Measurements from ENCODE around the gene REEP3. TPM values are rescaled to one million over a fixed set of nuclear protein-coding genes. Genes with fewer than 3 reads are reported as not detected.

Gene REEP3
- total and polyA plus RNA-seq, 7 donors, result 6.5 to 18.4 (median 16.1) TPM

- H3K9me3 ChIP-seq, result no peaks in the 10 kb centered on the region
- no peak for ATAC-seq
- intact Hi-C loops (cut with DNase I), result no loop called here
These were observed 33.5 kb downstream of the REEP3 start for GRCh38 chr10:63554657-63555056.

DNA sequence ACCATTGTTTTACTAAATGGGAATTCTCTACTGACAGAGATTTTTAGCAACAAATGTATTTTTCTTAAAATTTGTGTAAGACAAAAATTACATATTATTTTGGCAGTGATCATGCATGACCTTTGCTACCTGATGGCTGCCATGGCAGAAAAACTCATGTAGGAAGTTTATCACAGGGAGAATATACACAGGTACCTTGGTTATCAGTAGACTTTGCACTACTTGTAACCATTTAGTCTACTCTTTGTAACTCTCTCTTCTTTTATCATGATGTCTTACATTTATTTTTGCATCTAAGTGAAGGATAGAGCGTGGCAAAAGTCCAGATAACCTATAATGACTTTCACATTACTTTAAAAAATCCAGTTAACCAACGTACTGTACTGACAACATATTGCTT is 34.1 kb downstream of the REEP3 start:
- Histone ChIP-seq H3K27ac (no peak overlapping the region), H3K36me3 (ENCODE audit: insufficient read depth in 1 of 2, low read depth in 1 of 2) (peaks cover 0 to 2% of the 10 kb centered on the region in 2 donors), H3K4me1 (peaks cover 3% of the 10 kb centered on the region), H3K27me3 (ENCODE audit: insufficient read depth in 3 of 3, low read length in 2 of 3) (no peaks in the 10 kb centered on the region), H3K9me3 (no peaks in the 10 kb centered on the region), H3K4me3 (no peak overlapping the region)
- WGBS, 3 donors, result 65 to 74% (median 69%) methylated on average over 2 of the region's 2 CpGs
- ATAC-seq, result no peak
- intact Hi-C loops (cut with DNase I), result no loop called here
- TF ChIP-seq, protein P1, sequence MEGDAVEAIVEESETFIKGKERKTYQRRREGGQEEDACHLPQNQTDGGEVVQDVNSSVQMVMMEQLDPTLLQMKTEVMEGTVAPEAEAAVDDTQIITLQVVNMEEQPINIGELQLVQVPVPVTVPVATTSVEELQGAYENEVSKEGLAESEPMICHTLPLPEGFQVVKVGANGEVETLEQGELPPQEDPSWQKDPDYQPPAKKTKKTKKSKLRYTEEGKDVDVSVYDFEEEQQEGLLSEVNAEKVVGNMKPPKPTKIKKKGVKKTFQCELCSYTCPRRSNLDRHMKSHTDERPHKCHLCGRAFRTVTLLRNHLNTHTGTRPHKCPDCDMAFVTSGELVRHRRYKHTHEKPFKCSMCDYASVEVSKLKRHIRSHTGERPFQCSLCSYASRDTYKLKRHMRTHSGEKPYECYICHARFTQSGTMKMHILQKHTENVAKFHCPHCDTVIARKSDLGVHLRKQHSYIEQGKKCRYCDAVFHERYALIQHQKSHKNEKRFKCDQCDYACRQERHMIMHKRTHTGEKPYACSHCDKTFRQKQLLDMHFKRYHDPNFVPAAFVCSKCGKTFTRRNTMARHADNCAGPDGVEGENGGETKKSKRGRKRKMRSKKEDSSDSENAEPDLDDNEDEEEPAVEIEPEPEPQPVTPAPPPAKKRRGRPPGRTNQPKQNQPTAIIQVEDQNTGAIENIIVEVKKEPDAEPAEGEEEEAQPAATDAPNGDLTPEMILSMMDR (IDR thresholded peaks at IDR 0.05), result no peak
- DNase-seq, result no peak

More at GRCh38 chr10:63554657-63555056, 33.5 kb downstream of the REEP3 start:
- H3K4me1 ChIP-seq, result peaks cover 3% of the 10 kb centered on the region
- 92 to 96% (median 95%) methylated on average over 2 of the region's 2 CpGs for WGBS, 3 donors
- DNase-seq, result no peak
- no peak overlapping the region for H3K4me3 ChIP-seq
- TF ChIP-seq, protein P1 (IDR thresholded peaks at IDR 0.05), result no peak
- no peaks in the 10 kb centered on the region for H3K27me3 ChIP-seq (ENCODE audit: insufficient read depth in 3 of 3, low read length in 2 of 3)
- H3K36me3 ChIP-seq (ENCODE audit: insufficient read depth in 1 of 2, low read depth in 1 of 2), result peaks cover 0 to 2% of the 10 kb centered on the region in 2 donors
- no peak overlapping the region for H3K27ac ChIP-seq

- ATAC-seq (no peak), DNase-seq (no peak)
- no peaks in the 10 kb centered on the region for H3K9me3 ChIP-seq
- H3K36me3 ChIP-seq (ENCODE audit: insufficient read depth in 1 of 2, low read depth in 1 of 2), result peaks cover 0 to 2% of the 10 kb centered on the region in 2 donors
- WGBS, 3 donors, result 97% methylated on average over 5 of the region's 5 CpGs
- H3K4me3 ChIP-seq, result no peak overlapping the region
- H3K27me3 ChIP-seq (ENCODE audit: insufficient read depth in 3 of 3, low read length in 2 of 3), result no peaks in the 10 kb centered on the region
- H3K27ac ChIP-seq, result no peak overlapping the region
- H3K4me1 ChIP-seq, result peaks cover 3% of the 10 kb centered on the region
- intact Hi-C loops (cut with DNase I), result no loop called here
- TF ChIP-seq, protein P1 (IDR thresholded peaks at IDR 0.05), result no peak
These were observed 37.1 kb downstream of the REEP3 start for GRCh38 chr10:63558132-63558784.

DNA sequence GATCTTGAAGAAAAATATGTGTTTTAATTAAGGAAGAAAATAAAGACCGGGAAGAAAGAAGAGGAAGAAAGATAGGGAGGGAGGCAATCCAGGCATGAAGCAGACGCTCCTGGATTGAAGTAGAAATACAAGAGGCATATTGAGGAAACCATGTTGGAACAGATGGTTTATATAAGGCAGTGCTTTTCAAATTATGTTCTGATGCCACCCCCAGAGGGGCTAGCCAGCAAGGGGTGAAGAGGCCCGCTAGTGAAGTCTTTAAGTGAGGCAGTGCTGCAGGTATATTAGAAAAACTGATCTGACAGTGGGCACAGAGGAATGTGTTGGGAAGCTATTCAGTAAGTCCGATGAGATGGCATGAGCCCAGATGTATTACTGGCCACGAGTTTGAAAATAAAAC is 40.1 kb downstream of the REEP3 start:
- Histone ChIP-seq H3K4me1 (no peaks in the 10 kb centered on the region), H3K36me3 (ENCODE audit: insufficient read depth in 1 of 2, low read depth in 1 of 2) (no peaks in the 10 kb centered on the region), H3K27ac (no peak overlapping the region), H3K9me3 (no peaks in the 10 kb centered on the region), H3K4me3 (no peak overlapping the region), H3K27me3 (ENCODE audit: insufficient read depth in 3 of 3, low read length in 2 of 3) (no peaks in the 10 kb centered on the region)
- DNase-seq (no peak), ATAC-seq (no peak)
- TF ChIP-seq, protein P1 (IDR thresholded peaks at IDR 0.05), result no peak
- WGBS, 3 donors, result 60 to 81% (median 66%) methylated on average over 5 of the region's 5 CpGs
- intact Hi-C loops (cut with DNase I), result no loop called here

GRCh38 chr10:63562391-63562790 is 41.2 kb downstream of the REEP3 start:
- TF ChIP-seq, protein P1 (IDR thresholded peaks at IDR 0.05), result no peak
- Histone ChIP-seq H3K27me3 (ENCODE audit: insufficient read depth in 3 of 3, low read length in 2 of 3) (no peaks in the 10 kb centered on the region), H3K36me3 (ENCODE audit: insufficient read depth in 1 of 2, low read depth in 1 of 2) (peaks cover 0 to 10% of the 10 kb centered on the region in 2 donors), H3K9me3 (no peaks in the 10 kb centered on the region), H3K27ac (no peak overlapping the region), H3K4me3 (no peak overlapping the region), H3K4me1 (no peaks in the 10 kb centered on the region)
- WGBS, 3 donors, result 81 to 94% (median 83%) methylated on average over 3 of the region's 3 CpGs
- no peak for DNase-seq
- no peak for ATAC-seq
- intact Hi-C loops (cut with DNase I), result no loop called here

Data from psoas muscle (tissue), 8 donors.